Measurements from ENCODE around the gene CAMTA1. TPM values are rescaled to one million over a fixed set of nuclear protein-coding genes. Genes with fewer than 3 reads are reported as not detected.

Gene CAMTA1
- total RNA-seq, 1 donor from 2014 or later, result 47.9 TPM

- Histone ChIP-seq H3K9me3 (no peaks in the 10 kb centered on the region), H3K4me1 (no peaks in the 10 kb centered on the region), H3K27ac (no peak overlapping the region), H3K27me3 (ENCODE audit: low read depth) (peaks cover 9% of the 10 kb centered on the region), H3K4me3 (no peak overlapping the region), H3K36me3 (no peaks in the 10 kb centered on the region)
- no peak for DNase-seq
- intact Hi-C loops (cut with DNase I), result no loop called here
- TF ChIP-seq, protein P1, sequence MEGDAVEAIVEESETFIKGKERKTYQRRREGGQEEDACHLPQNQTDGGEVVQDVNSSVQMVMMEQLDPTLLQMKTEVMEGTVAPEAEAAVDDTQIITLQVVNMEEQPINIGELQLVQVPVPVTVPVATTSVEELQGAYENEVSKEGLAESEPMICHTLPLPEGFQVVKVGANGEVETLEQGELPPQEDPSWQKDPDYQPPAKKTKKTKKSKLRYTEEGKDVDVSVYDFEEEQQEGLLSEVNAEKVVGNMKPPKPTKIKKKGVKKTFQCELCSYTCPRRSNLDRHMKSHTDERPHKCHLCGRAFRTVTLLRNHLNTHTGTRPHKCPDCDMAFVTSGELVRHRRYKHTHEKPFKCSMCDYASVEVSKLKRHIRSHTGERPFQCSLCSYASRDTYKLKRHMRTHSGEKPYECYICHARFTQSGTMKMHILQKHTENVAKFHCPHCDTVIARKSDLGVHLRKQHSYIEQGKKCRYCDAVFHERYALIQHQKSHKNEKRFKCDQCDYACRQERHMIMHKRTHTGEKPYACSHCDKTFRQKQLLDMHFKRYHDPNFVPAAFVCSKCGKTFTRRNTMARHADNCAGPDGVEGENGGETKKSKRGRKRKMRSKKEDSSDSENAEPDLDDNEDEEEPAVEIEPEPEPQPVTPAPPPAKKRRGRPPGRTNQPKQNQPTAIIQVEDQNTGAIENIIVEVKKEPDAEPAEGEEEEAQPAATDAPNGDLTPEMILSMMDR (IDR thresholded peaks at IDR 0.05), result no peak
- ATAC-seq, result no peak
Observed at GRCh38 chr1:7110321-7110720, 325.1 kb downstream of the CAMTA1 start.

DNA sequence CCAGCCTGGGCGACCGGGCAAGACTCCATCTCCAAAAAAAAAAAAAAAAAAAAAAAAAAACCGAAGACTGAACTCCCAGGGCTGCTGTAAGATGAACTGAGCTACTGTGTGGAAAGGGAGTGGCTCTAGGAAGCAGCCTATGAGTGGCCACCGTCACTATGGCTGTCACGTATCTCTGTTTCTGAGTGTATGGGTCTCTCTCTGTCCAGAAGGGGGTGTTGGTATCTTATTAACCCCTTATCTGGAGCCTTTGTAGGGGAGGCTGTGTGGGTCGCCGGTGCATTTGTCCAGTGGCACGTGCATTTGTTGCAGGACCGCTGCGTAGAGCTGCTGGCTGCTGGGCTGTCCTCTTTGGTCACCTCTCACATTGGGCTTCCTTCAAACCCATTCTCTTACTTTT is 326.6 kb downstream of the CAMTA1 start:
- H3K9me3 ChIP-seq, result no peaks in the 10 kb centered on the region
- no peaks in the 10 kb centered on the region for H3K36me3 ChIP-seq
- ATAC-seq (no peak), DNase-seq (no peak)
- intact Hi-C loops (cut with DNase I), result no loop called here
- no peak overlapping the region for H3K27ac ChIP-seq
- no peaks in the 10 kb centered on the region for H3K4me1 ChIP-seq
- TF ChIP-seq, protein P1 (IDR thresholded peaks at IDR 0.05), result no peak
- H3K4me3 ChIP-seq, result no peak overlapping the region
- H3K27me3 ChIP-seq (ENCODE audit: low read depth), result peaks cover 9% of the 10 kb centered on the region

DNA sequence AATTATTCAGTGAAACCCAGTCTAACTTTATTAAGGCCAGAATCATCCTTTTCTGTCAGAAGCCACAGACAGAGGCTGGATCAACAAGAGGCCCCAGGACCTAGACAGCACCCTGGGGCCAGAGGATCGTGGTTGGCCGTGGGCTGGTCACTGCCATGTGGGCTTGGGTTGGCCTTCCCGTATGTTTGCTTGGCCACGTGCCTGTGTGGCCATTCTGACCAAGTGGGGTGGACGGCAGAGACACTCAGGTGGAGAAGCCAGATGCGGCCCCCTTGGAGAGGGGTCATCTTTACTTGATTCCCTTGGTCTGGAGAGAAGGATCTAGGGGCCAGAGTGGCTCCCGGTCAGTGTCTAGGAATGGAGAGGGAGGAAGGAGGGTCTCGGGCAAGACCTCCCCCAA is 327.9 kb downstream of the CAMTA1 start:
- Histone ChIP-seq H3K27ac (no peak overlapping the region), H3K4me1 (no peaks in the 10 kb centered on the region), H3K36me3 (no peaks in the 10 kb centered on the region), H3K4me3 (no peak overlapping the region), H3K27me3 (ENCODE audit: low read depth) (peaks cover 9% of the 10 kb centered on the region), H3K9me3 (no peaks in the 10 kb centered on the region)
- DNase-seq, result no peak
- TF ChIP-seq, protein P1 (IDR thresholded peaks at IDR 0.05), result no peak
- intact Hi-C loops (cut with DNase I), result no loop called here
- no peak for ATAC-seq

DNA sequence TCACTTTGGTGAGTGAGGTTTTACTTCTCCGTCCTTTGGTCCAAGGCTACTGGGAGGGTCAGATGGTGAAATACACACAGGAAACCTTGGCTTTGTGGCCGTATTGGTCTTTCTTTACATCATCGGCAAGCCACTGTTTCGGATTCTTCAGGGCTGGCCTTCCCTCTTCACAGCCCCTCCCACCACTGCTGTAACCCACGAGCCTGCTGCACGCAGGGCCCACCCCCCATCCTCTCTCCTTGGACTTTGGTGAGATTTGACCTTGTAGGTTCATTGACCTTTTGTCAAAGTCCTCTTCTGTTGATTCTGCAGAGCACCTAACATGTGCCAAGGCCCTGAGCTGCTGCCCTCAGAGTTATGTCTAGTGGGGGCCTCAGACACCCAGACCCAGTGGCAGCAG is 328.6 kb downstream of the CAMTA1 start:
- TF ChIP-seq, protein P1 (IDR thresholded peaks at IDR 0.05), result no peak
- Histone ChIP-seq H3K27ac (no peak overlapping the region), H3K4me3 (no peak overlapping the region), H3K9me3 (no peaks in the 10 kb centered on the region), H3K4me1 (no peaks in the 10 kb centered on the region), H3K36me3 (no peaks in the 10 kb centered on the region), H3K27me3 (ENCODE audit: low read depth) (peaks cover 4% of the 10 kb centered on the region)
- DNase-seq (no peak), ATAC-seq (no peak)
- intact Hi-C loops (cut with DNase I), result no loop called here

DNA sequence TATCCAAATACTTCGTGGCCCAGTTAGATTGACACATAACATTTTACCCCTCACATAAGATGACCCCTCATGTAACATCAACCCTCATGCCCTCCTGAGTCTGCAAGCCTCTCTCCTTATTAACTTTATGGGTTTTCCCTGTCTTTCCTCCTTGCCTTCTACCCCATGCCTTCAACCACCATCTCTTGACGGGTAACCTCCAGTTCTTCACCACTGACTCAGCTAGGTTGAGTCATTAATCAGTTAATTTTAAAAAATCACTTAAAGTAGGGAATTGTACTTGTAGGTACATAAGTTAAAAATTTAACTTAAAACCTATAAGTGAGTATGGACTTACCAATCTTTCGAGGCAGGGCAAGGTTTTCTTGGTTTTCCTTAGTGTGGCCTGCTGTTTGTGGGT is 330.7 kb downstream of the CAMTA1 start:
- Histone ChIP-seq H3K36me3 (no peaks in the 10 kb centered on the region), H3K9me3 (no peaks in the 10 kb centered on the region), H3K4me1 (no peaks in the 10 kb centered on the region), H3K27me3 (ENCODE audit: low read depth) (no peaks in the 10 kb centered on the region), H3K4me3 (no peak overlapping the region), H3K27ac (no peak overlapping the region)
- ATAC-seq (no peak), DNase-seq (no peak)
- TF ChIP-seq, protein P1 (IDR thresholded peaks at IDR 0.05), result no peak
- intact Hi-C loops (cut with DNase I), result no loop called here

Data from lower lobe of right lung (tissue), 2 donors.